NCI-H82 (cell line): ENCODE results near the gene SCYGR6.
"Not testable (repeated sequence)": the region's sequence is repeated elsewhere in the genome, so short reads cannot be mapped to it uniquely, and the experiment has no call there.

Experiments
- DNase-seq: peaks from one replicate; lab custom pipeline; 2025; lab: John Stamatoyannopoulos, UW

Gene SCYGR6

DNA sequence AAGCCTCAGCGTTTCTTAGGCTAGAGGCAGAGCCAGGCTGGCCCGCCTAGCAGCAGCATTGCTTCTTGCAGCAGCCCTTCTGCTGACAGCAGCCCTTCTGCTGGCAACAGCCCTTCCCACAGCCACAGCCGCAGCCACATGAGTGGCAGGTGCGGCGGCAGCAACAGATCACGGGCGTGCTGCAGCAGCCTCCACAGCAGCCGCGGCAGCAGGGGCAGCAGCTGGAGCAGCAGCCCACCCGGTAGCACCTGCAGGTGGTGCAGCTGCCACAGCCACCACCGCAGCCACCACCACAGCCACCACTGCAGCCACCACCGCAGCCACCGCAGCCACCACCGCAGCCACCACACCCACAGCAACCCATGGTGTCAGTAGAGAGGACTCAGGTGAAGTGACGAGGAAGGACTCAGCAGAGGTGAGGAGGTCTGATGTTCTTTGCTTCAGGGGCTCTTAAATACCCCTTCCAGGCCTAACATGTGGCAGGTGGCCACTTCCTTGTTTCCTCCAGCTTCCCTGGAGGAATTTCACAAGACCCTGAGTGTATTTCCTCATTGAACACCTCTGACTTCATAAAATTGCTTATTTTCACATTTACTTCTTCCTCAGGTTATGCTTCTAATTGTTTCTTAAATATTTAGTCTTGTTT lies at the start of gene SCYGR6:
SCYGR6 (minus strand) TSS at position 364 of the 646 bp plus-strand sequence; CDS start at position 364, 0 bp downstream.
- no peak for DNase-seq

GRCh38 chr2:227774011-227774624 lies 49.6 kb upstream of the SCYGR6 start:
- peak; percentile 64 for DNase-seq

DNA sequence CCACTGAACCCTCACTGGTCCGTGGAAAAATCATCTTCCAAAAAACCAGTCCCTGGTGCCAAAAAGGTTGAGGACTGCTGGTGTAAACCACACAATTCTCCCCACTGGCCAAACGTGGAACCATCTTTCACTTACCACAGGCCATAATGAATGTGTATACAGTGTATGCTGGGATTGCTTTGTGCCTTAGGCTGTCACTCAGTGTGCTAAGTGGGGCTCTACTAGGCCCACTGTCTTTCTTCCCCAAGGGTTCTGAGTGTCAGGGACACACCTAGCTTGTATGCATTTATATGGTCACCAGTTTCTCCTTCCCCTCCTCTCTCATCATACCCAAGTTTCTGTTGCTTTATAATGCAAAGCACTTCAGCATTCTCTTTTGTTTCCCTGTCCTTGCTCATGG lies 48.4 kb upstream of the SCYGR6 start:
- no peak for DNase-seq

DNA sequence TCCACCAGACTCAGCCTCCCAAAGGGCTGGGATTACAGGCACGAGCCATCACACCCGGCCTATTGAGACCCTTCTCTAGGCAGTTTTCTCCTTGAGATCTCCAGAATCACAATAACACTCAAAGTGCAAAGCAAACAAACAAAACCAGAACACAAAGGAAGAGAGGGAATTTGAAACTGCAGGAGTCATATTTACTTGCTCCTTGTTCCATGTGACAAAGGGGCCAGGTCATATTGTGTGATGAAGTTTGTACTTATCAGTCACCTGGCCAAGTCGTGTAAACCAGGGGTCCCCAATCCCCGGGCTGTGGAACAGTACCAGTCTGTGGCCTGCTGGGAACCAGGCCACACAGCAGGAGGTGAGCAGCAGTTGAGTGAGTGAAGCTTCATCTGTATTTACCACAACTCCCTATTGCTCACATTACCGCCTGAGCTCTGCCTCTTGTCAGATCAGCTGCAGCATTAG lies 47.7 kb upstream of the SCYGR6 start:
- DNase-seq: no peak

GRCh38 chr2:227767830-227768229 lies 43.3 kb upstream of the SCYGR6 start:
- no peak for DNase-seq

GRCh38 chr2:227766373-227766883 lies 41.9 kb upstream of the SCYGR6 start:
- DNase-seq: peak; percentile 81

- no peak for DNase-seq
These were observed 41.3 kb upstream of the SCYGR6 start for GRCh38 chr2:227765788-227766372.

DNA sequence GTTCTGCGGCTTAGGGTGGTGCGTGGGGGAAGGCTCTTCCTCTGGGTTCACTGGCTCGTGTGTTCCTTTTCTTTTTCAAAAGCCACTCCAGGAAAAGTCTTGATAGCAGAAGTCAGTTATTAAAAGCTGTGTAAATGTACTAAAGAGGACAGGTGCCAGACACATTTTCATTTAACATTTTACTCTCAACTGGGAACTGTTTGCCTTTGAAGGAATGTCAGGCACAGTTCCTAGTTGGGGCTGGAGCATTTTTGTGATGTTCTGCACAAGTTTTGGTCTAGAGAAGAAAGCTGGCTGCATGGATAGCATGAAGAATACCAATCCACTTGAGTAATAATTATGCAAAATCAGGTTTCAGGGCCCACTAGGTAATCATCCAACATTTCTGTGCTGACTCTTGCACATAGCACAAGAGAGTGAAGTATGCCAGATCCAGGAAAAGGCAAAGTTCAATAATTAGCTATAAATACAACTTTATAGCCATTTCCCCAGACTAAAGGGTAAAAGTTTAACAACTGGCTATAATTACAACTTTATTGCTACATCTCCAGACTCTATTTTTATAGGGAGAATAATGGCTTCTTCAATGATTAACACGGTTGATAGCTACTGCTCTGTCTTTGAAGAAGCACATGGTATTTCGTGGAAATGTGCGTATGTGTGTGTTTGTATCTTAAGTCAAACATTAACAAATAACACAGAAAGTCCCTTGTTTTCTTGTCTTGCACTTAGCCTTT lies 37.4 kb upstream of the SCYGR6 start:
- no peak for DNase-seq

GRCh38 chr2:227759411-227760118 lies 35.0 kb upstream of the SCYGR6 start:
- DNase-seq: no peak

DNA sequence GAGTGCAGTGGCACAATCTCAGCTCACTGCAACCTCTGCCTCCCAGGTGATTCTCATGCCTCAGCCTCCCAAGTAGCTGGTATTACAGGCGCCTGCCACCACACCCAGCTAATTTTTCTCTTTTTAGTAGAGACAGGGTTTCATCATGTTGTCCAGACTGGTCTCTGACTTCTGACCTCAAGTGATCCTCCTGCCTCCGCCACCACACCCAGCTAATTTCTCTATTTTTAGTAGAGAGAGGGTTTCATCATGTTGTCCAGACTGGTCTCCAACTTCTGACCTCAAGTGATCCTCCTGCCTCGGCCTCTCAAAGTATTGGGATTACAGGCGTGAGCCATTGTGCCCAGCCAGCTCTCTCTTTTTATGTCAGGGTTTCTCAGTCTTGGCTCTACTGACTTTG lies 31.7 kb upstream of the SCYGR6 start:
- not testable (repeated sequence) for DNase-seq

DNA sequence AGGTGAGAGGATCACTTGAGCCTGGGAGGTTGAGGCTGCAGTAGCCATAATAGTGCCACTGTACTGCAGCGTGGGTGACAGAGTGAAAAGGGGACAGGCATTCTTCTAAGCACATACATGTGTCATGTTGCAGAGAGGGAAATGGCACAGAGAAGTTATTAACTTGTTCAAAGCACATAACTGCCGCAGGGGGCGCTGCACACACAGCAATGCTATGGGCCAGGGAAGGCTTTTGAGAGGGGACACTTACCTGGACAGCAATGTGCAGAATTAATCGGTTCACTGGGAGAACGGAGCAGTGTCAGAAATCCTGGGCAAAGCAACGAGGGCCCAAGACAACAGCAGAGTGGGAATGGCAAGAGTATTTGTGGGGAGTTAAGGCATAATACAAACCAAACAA lies 23.5 kb upstream of the SCYGR6 start:
- DNase-seq: peak; percentile 51

DNA sequence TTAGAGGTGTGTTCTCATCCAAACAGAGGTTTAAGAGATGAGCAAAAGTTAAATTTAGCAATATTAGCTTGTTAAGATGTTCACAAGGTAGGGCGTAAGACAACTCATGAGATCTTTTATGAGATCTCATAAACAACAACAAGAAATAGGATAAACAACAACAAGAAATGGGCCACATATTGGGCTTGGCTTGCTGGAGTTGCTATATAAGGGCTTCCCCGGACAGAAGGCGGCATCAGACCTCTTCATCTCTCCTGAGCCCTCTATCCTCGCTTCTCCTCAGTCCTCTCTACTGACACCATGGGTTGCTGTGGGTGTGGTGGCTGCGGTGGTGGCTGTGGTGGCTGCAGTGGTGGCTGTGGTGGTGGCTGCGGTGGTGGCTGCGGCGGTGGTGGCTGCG lies 21.0 kb upstream of the SCYGR6 start, which contains the start of gene SCYGR8:
SCYGR8 (plus strand) TSS at position 301 of the 400 bp plus-strand sequence; CDS start at position 301, 0 bp downstream.
- DNase-seq: no peak

GRCh38 chr2:227740705-227741104 lies 16.1 kb upstream of the SCYGR6 start:
- peak; percentile 28 for DNase-seq

DNA sequence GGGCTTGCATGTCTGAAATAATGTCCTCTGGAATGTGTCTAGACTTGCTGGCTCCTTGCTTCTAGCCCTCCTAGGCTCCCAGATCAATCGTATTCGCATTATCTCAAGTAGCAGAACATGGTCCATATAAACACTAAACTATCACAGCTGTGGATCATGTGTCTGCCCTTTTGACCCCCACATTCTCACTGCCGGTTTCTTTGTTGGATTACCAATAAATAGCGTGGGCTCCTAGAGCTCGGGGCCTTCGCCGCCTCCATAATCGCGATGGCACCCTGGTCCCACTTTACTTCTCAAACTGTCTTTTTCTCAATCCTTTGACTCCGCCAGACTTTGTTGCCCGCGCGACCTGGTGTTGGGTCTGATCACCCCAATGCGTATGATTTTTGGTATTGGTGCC lies 14.8 kb upstream of the SCYGR6 start:
- no peak for DNase-seq

DNA sequence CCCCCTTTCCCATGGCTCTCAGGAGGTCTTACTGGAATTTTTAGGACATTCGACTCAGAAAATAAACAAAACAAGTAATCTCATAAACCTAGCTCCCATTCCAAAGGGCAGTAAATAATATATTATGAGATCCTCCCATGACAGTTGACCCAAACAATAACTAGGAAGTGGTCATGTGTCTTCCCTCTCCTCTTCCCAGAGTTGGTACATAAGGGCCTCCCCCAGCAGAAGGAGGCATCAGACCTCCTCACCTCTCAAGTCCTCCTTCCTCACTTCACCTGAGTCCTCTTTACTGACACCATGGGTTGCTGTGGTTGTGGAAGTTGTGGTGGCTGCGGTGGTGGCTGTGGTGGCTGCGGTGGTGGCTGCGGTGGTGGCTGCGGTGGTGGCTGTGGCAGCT lies 3.5 kb upstream of the SCYGR6 start, which contains the start of gene SCYGR7:
SCYGR7 (plus strand) TSS at position 301 of the 400 bp plus-strand sequence; CDS start at position 301, 0 bp downstream.
- no peak for DNase-seq

DNA sequence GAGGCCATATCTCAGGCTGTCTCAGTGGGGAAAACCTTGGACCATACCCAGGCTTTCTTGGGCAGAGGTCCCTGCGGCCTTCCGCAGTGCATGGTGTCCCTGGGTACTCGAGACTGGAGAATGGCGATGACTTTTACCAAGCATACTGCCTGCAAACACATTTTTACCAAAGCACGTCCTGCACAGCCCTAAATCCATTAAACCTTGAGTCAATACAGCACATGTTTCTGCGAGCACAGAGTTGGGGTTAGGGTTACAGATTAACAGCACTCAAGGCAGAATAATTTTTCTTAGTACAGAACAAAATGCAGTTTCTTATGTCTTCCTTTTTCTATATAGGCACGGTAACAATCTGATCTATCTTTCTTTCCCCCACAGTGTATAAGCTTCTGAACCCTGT lies 1.7 kb downstream of the SCYGR6 start:
- not testable (repeated sequence) for DNase-seq

- no peak for DNase-seq
These were observed 3.9 kb downstream of the SCYGR6 start for GRCh38 chr2:227720680-227721079.

DNA sequence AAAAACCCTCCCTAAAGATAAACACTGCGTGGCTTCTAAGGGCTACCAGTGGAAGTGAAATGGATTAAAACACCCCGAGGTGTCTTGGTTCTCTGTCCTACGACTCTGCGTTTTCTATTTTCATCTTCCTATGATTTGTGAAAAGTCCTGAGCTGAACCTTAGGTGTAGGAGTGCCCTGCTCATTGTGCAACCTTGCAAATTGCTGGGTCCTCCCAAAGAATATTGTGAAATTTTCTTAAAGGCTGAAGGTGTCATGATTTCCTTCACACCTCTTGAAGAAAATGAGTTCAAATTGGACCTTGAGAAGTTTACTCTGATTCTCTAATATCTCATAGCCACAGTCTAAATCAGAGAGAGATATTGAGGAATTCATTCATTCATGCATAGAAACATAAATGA lies 4.9 kb downstream of the SCYGR6 start:
- no peak for DNase-seq

- peak; percentile 71 for DNase-seq
These were observed 6.6 kb downstream of the SCYGR6 start, which contains the start of gene SLC19A3 for GRCh38 chr2:227717687-227718567. TSS of gene SLC19A3 (minus strand) at chr2:227718028. CDS start at chr2:227702318, 15,710 bp downstream.

DNA sequence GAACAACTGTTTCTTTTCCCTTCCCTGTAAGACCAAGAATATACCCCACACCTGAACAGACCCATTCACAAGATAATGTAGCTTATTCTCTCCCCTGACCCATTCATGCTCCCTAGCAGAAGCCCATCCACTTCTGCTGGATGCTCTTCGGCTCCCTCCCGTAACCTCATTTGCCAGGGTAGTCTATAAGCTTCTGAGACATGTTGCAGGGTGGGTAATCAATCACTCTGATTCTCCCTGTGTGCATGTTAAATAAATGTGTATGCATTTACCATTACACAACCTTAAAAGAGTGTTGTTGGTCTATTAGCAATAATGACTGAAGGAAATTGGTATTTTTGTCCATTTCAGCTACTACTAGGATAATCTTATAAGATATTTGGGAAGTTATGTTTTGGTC lies 8.1 kb downstream of the SCYGR6 start:
- DNase-seq: no peak
